K562 (cell line): Measurements from ENCODE around the gene SETMAR. TPM values are rescaled to one million over a fixed set of nuclear protein-coding genes. Genes with fewer than 3 reads are reported as not detected.

Source experiments
- ATAC-seq: fragments of 200-7000 bp; cut with Tn5 transposase; 3 replicates; pipeline ENCODE4 v1.9.1; 2020; ENCODE audit warnings: moderate library complexity
- BruUV-seq: library from RNA; stranded (reverse); fragments of 400-500 nt; replicated peaks from 2 replicates; lab custom pipeline; 2021; lab: Mats Ljungman, UMichigan
- CTCF ChIA-PET: fragments of 300-600 bp; formaldehyde crosslinking; extraction: SDS; loops from one replicate; lab custom pipeline; 2021; ENCODE audit warnings: low intra/inter-chr PET ratio; lab: Yijun Ruan, JAX
- POLR2A ChIA-PET: fragments of 300-600, 350-650 bp; sonication (Branson Sonifier 250); formaldehyde crosslinking; extraction: SDS; loops from one replicate; lab custom pipeline; 2021; ENCODE audit warnings: antibody characterized with exemption, inconsistent platforms; lab: Yijun Ruan, JAX
- DNase-seq, 4 experiments: peaks; one replicate each; pipeline versions ENCODE4 v3.0.0 to v3.0.0-alpha.2; 2011 to 2018; ENCODE audit warnings: low spot score in 3 of 4, mixed read lengths in 3 of 4; ENCODE audit errors: extremely low read depth in 1 of 4
- FAIRE-seq: peaks from 2 replicates; lab custom pipeline; 2011; peaks lifted over from hg19 to GRCh38; lab: Jason Lieb, UNC
- H2AFZ ChIP-seq: 2 replicates; pipeline ENCODE4 v1.6.0; 2011; ENCODE audit warnings: low read depth, low read length, control low read depth, inconsistent platforms
- H3K27ac ChIP-seq: fragments of 200-600 bp; 3 replicates; pipeline ENCODE4 v1.8.0; 2011; ENCODE audit warnings: low read depth, mild to moderate bottlenecking, control low read depth, inconsistent platforms, low read length, moderate library complexity, mixed read lengths; ENCODE audit errors: extremely low read depth
- H3K27me3 ChIP-seq, 2 experiments: fragments of 300-600 bp in 1 of 2; 2 replicates in 1 of 2; 3 replicates in 1 of 2; pipeline versions ENCODE4 v1.6.0 to v1.8.0; 2011; ENCODE audit warnings: inconsistent platforms in 2 of 2, low read length in 2 of 2, mild to moderate bottlenecking in 1 of 2, mixed read lengths in 1 of 2, moderate library complexity in 1 of 2; ENCODE audit not compliant: control insufficient read depth in 2 of 2, insufficient read depth in 2 of 2
- H3K36me3 ChIP-seq: fragments of 300-600 bp; 3 replicates; pipeline ENCODE4 v1.8.0; 2011; ENCODE audit warnings: mild to moderate bottlenecking, low read length, inconsistent platforms; ENCODE audit not compliant: control insufficient read depth, insufficient read depth
- H3K4me1 ChIP-seq, 2 experiments: fragments of 200-600 bp in 1 of 2; replicated peaks in 1 of 2; 2 replicates in 1 of 2; 3 replicates in 1 of 2; pipeline versions ENCODE4 v1.5.1 to v1.8.0; 2011; ENCODE audit warnings: inconsistent platforms in 2 of 2, low read length in 2 of 2, mild to moderate bottlenecking in 1 of 2, mixed read lengths in 1 of 2, moderate library complexity in 1 of 2; ENCODE audit not compliant: control insufficient read depth in 2 of 2, insufficient read depth in 2 of 2
- H3K4me2 ChIP-seq: 2 replicates; pipeline ENCODE4 v1.6.1; 2011; ENCODE audit warnings: low read length, control low read depth, inconsistent platforms, mixed read lengths; ENCODE audit not compliant: insufficient read depth
- H3K4me3 ChIP-seq: fragments of 200-600 bp; sonication (generic), shearing (Covaris generic); 2 replicates; pipeline ENCODE4 v1.5.1; 2016; ENCODE audit warnings: control low read depth, inconsistent platforms
- H3K79me2 ChIP-seq: fragments of 200-600 bp; 3 replicates; pipeline ENCODE4 v1.8.0; 2011; ENCODE audit warnings: low read length, inconsistent platforms; ENCODE audit not compliant: control insufficient read depth, insufficient read depth
- H3K9ac ChIP-seq, 2 experiments: 2 replicates each; pipeline versions ENCODE4 v1.6.0 to v1.6.1; 2011; ENCODE audit warnings: low read depth in 2 of 2, low read length in 2 of 2, control low read depth in 1 of 2, inconsistent platforms in 1 of 2, mild to moderate bottlenecking in 1 of 2, mixed read lengths in 1 of 2; ENCODE audit not compliant: insufficient read depth in 1 of 2
- H3K9me1 ChIP-seq: one replicate; pipeline ENCODE4 v1.6.0; 2011; ENCODE audit warnings: inconsistent platforms, mild to moderate bottlenecking, low read length, moderate library complexity; ENCODE audit not compliant: control insufficient read depth, insufficient read depth
- H3K9me3 ChIP-seq: replicated peaks from 2 replicates; pipeline ENCODE4 v1.5.1; 2011; ENCODE audit warnings: low read depth, low read length, inconsistent platforms; ENCODE audit not compliant: control insufficient read depth, insufficient read depth
- H4K20me1 ChIP-seq: replicated peaks from 2 replicates; pipeline ENCODE4 v1.6.1; 2011; ENCODE audit warnings: low read length, inconsistent platforms, mixed read lengths; ENCODE audit not compliant: control insufficient read depth, insufficient read depth
- HOMEZ ChIP-seq: fragments of 250-450 bp; sonication (Bioruptor Pico); IDR thresholded peaks from 2 replicates; pipeline ENCODE4 v1.4.0; 2020; ENCODE audit warnings: mild to moderate bottlenecking, moderate library complexity
- MTA2 ChIP-seq: fragments of 450-650 bp; IDR thresholded peaks from 2 replicates; pipeline ENCODE4 v1.6.1; 2016; ENCODE audit warnings: low read depth
- POLR2H ChIP-seq: IDR thresholded peaks from 2 replicates; pipeline ENCODE4 v1.6.1; 2016; ENCODE audit warnings: missing genetic modification characterization, low read depth, mild to moderate bottlenecking, control low read depth, missing compliant biosample characterization, moderate library complexity
- RAD21 ChIP-seq, 2 experiments: fragments of 250-450 bp in 1 of 2; fragments of 450-650 bp in 1 of 2; sonication (Bioruptor Pico) in 1 of 2; formaldehyde crosslinking in 1 of 2; IDR thresholded peaks in 1 of 2; conservative IDR thresholded peaks in 1 of 2; 2 replicates each; pipeline versions ENCODE4 v1.4.0 to v1.8.0; 2020 to 2022; ENCODE audit warnings: mild to moderate bottlenecking in 2 of 2, moderate library complexity in 1 of 2
- YBX1 ChIP-seq: fragments of 450-650 bp; IDR thresholded peaks from 2 replicates; pipeline ENCODE4 v1.7.1; 2016; ENCODE audit warnings: mild to moderate bottlenecking
- ZNF766 ChIP-seq: fragments of 200-800 bp; sonication (Bioruptor generic); conservative IDR thresholded peaks from 2 replicates; pipeline ENCODE4 v1.6.1; 2016; ENCODE audit warnings: missing genetic modification characterization, missing compliant biosample characterization
- WGBS: fragments of 100-300 bp; shearing (Covaris generic); methylation state at CpG from one replicate; pipeline ENCODE4 v1.1.6; 2016; ENCODE audit warnings: low coverage, mixed read lengths; ENCODE audit not compliant: insufficient coverage; ENCODE audit errors: missing lambda C conversion rate; 5-methylcytosine and 5-hydroxymethylcytosine counted together
- in situ Hi-C: fragments of 300-500 bp; cut with MboI; formaldehyde crosslinking; loops from 4 replicates; pipeline ENCODE4 v1.15.0; 2018; ENCODE audit warnings: inconsistent platforms, mixed read lengths
- intact Hi-C: fragments of 100-400 bp; cut with micrococcal nuclease; formaldehyde crosslinking; loops from 2 replicates; pipeline ENCODE4 v1.14.2; 2022
- polyA plus RNA-seq, 8 experiments: library from polyadenylated mRNA; depleted of rRNA in 4 of 8; stranded (reverse) in 5 of 8; unstranded in 3 of 8; fragments of >200 nt; fragmentation: Nextera tagmentation in 2 of 8; fragmentation: Illumina TruSeq in 1 of 8; extraction: Ambion mirVana in 2 of 8; extraction: Trizol in 1 of 8; gene quantifications; 2 replicates each; pipeline versions ENCODE4 v1.2.1 to v1.2.3, GENCODE V29; 2011 to 2014; ENCODE audit warnings: inconsistent platforms in 1 of 8, missing spikeins in 1 of 8
- total RNA-seq, 7 experiments: library from RNA; depleted of rRNA in 6 of 7; stranded (reverse); fragments of >200 nt in 6 of 7; fragmentation: Illumina TruSeq in 2 of 7; extraction: Trizol in 2 of 7; gene quantifications; 2 replicates each; pipeline versions ENCODE4 v1.2.1 to v1.2.3, GENCODE V29; 2011 to 2021; ENCODE audit warnings: low replicate concordance in 1 of 7
- TF ChIP-seq, protein P1 (sequence below): sonication (generic); formaldehyde crosslinking; IDR thresholded peaks from 2 replicates; pipeline ENCODE4 v1.8.1; 2023; ENCODE audit warnings: mild to moderate bottlenecking, missing genetic modification reagents
- TF ChIP-seq, protein P2 (sequence below): IDR thresholded peaks from 2 replicates; pipeline ENCODE4 v1.6.1; 2011; ENCODE audit not compliant: insufficient read length; ENCODE audit errors: extremely low read depth

The SETMAR gene
- total and polyA plus RNA-seq, 9 of the 15 experiments (the other 6 are each of a cell fraction or from before 2014, with no cell fraction given): 5.5 to 25.1 (median 18.2) TPM

DNA sequence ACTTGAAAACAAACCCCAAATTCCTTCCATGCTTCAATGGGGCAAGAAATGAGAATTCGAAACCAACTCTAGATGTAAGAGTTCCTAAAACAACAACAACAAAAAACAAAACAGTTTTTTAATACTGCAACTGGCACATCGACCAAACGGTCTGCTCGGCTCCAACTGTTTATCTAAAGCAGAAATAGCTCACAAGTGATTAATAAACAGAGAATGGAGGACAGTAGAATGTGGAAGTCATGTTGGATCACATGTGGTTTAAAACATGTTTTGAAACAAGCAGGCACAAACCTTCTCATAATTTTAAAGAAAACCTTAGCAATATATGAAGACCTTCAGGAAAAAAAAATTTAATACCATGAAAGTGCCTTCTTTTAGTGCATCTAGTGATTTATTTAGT is 55.1 kb downstream of the SETMAR start:
- WGBS: 22% methylated on average over 4 of the region's 4 CpGs
- H3K27me3 ChIP-seq: no peaks in the 10 kb centered on the region
- no peak overlapping the region for H3K4me2 ChIP-seq
- H3K36me3 ChIP-seq: no peaks in the 10 kb centered on the region
- H3K4me1 ChIP-seq: peaks cover 0 to 7% of the 10 kb centered on the region in 2 experiments; a peak in 3 of 5 replicates
- FAIRE-seq: no peak
- intact Hi-C loops (loop anchor here (10.0 kb wide), 1 partner anchor 107 kb away; the partner anchor contains the start of gene SUMF1), in situ Hi-C loops (no loop called here)
- no peak overlapping the region for H2AFZ ChIP-seq
- H3K9me3 ChIP-seq: no peaks in the 10 kb centered on the region
- ATAC-seq: no peak
- BruUV-seq: no TSS peak
- H4K20me1 ChIP-seq: no peaks in the 10 kb centered on the region
- H3K4me3 ChIP-seq: no peak overlapping the region
- H3K79me2 ChIP-seq: no peaks in the 10 kb centered on the region
- DNase-seq: no peak
- ChIA-PET POLR2A (no interaction called here), CTCF (no interaction called here)
- H3K9ac ChIP-seq: no peak overlapping the region
- H3K27ac ChIP-seq: no peak overlapping the region
- no peaks in the 10 kb centered on the region for H3K9me1 ChIP-seq
- TF ChIP-seq HOMEZ (no peak), RAD21 (CRISPR knock-in tag; conservative IDR thresholded peaks at IDR 0.05 in 1 of 2, IDR thresholded peaks at IDR 0.05 in 1 of 2) (no peak), ZNF766 (CRISPR knock-in tag) (no peak), MTA2 (no peak), YBX1 (no peak), POLR2H (tag) (no peak)
- TF ChIP-seq, protein P1, sequence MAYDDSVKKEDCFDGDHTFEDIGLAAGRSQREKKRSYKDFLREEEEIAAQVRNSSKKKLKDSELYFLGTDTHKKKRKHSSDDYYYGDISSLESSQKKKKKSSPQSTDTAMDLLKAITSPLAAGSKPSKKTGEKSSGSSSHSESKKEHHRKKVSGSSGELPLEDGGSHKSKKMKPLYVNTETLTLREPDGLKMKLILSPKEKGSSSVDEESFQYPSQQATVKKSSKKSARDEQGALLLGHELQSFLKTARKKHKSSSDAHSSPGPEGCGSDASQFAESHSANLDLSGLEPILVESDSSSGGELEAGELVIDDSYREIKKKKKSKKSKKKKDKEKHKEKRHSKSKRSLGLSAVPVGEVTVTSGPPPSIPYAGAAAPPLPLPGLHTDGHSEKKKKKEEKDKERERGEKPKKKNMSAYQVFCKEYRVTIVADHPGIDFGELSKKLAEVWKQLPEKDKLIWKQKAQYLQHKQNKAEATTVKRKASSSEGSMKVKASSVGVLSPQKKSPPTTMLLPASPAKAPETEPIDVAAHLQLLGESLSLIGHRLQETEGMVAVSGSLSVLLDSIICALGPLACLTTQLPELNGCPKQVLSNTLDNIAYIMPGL (CRISPR knock-in tag): no peak
- TF ChIP-seq, protein P2, sequence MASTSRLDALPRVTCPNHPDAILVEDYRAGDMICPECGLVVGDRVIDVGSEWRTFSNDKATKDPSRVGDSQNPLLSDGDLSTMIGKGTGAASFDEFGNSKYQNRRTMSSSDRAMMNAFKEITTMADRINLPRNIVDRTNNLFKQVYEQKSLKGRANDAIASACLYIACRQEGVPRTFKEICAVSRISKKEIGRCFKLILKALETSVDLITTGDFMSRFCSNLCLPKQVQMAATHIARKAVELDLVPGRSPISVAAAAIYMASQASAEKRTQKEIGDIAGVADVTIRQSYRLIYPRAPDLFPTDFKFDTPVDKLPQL: no peak
